GM21619 (cell line): ENCODE measurements around the gene FAM110C.
"Not testable (repeated sequence)": the region's sequence is repeated elsewhere in the genome, so short reads cannot be mapped to it uniquely, and the experiment has no call there.

Experiments
- ATAC-seq: cut with Tn5 transposase; IDR thresholded peaks from one replicate; pipeline ENCODE4 v1.9.1; 2021; ENCODE audit not compliant: unreplicated experiment

The FAM110C gene

GRCh38 chr2:44748-45341 lies 1.5 kb downstream of the FAM110C start:
- no peak for ATAC-seq

GRCh38 chr2:42788-43187 lies 3.5 kb downstream of the FAM110C start:
- no peak for ATAC-seq

GRCh38 chr2:40465-40864 lies 5.8 kb downstream of the FAM110C start:
- ATAC-seq, result no peak

GRCh38 chr2:38155-38554 lies 8.2 kb downstream of the FAM110C start:
- ATAC-seq, result no peak

- no peak for ATAC-seq
These were observed 10.0 kb downstream of the FAM110C start for GRCh38 chr2:36318-36717.

- ATAC-seq, result no peak
These were observed 10.5 kb downstream of the FAM110C start for GRCh38 chr2:35852-36251.

GRCh38 chr2:33620-34019 lies 12.7 kb downstream of the FAM110C start:
- peak; percentile 48 for ATAC-seq

- ATAC-seq, result no peak
These were observed 14.2 kb downstream of the FAM110C start for GRCh38 chr2:32068-32467.

GRCh38 chr2:29253-29652 lies 17.1 kb downstream of the FAM110C start:
- ATAC-seq, result no peak

- no peak for ATAC-seq
These were observed 17.8 kb downstream of the FAM110C start for GRCh38 chr2:28406-28975.

- ATAC-seq, result no peak
These were observed 19.4 kb downstream of the FAM110C start for GRCh38 chr2:26891-27290.

- ATAC-seq, result no peak
These were observed 20.8 kb downstream of the FAM110C start for GRCh38 chr2:25543-25942.

- ATAC-seq, result not testable (repeated sequence)
These were observed 21.7 kb downstream of the FAM110C start for GRCh38 chr2:24591-24990.

- peak; percentile 95 for ATAC-seq
These were observed 22.2 kb downstream of the FAM110C start for GRCh38 chr2:24107-24506.

GRCh38 chr2:23283-23682 lies 23.0 kb downstream of the FAM110C start:
- no peak for ATAC-seq

GRCh38 chr2:22244-22643 lies 24.1 kb downstream of the FAM110C start:
- ATAC-seq, result not testable (repeated sequence)

- ATAC-seq, result not testable (repeated sequence)
These were observed 26.0 kb downstream of the FAM110C start for GRCh38 chr2:20259-20658.

- no peak for ATAC-seq
These were observed 26.8 kb downstream of the FAM110C start for GRCh38 chr2:19505-19904.

- ATAC-seq, result no peak
These were observed 27.7 kb downstream of the FAM110C start for GRCh38 chr2:18402-19271.

GRCh38 chr2:15916-16315 lies 30.4 kb downstream of the FAM110C start:
- ATAC-seq, result not testable (repeated sequence)

- no peak for ATAC-seq
These were observed 34.9 kb downstream of the FAM110C start for GRCh38 chr2:11248-11941.
